NCI-H526 (cell line): ENCODE results near the gene MROH7.
"Not testable (repeated sequence)": the region's sequence is repeated elsewhere in the genome, so short reads cannot be mapped to it uniquely, and the experiment has no call there.

Experiments used
- DNase-seq, 2 experiments: peaks; one replicate each; lab custom pipeline; 2025; lab: John Stamatoyannopoulos, UW

Gene MROH7

GRCh38 chr1:54610048-54610447 lies 31.5 kb upstream of the MROH7 start:
- no peak for DNase-seq

- DNase-seq, result no peak
Measured at GRCh38 chr1:54610601-54611580, 30.7 kb upstream of the MROH7 start.

- no peak for DNase-seq
Measured at GRCh38 chr1:54611621-54612020, 30.0 kb upstream of the MROH7 start.

- no peak for DNase-seq
Measured at GRCh38 chr1:54614024-54614423, 27.6 kb upstream of the MROH7 start.

- DNase-seq, result no peak
Measured at GRCh38 chr1:54614563-54614962, 27.0 kb upstream of the MROH7 start.

GRCh38 chr1:54615531-54616279 lies 25.9 kb upstream of the MROH7 start:
- DNase-seq, result no peak

- DNase-seq, result no peak
Measured at GRCh38 chr1:54619749-54620148, 21.8 kb upstream of the MROH7 start.

GRCh38 chr1:54623216-54624007 lies 18.2 kb upstream of the MROH7 start, which contains the start of gene FAM151A:
FAM151A (minus strand) TSS chr1:54623525; CDS start chr1:54623395, 130 bp downstream.
- no peak for DNase-seq

- no peak for DNase-seq
Measured at GRCh38 chr1:54624466-54625464, 16.8 kb upstream of the MROH7 start.

GRCh38 chr1:54627196-54627595 lies 14.4 kb upstream of the MROH7 start:
- DNase-seq, result no peak

- not testable (repeated sequence) for DNase-seq
Measured at GRCh38 chr1:54635804-54636203, 5.8 kb upstream of the MROH7 start.

GRCh38 chr1:54636461-54637446 lies 4.8 kb upstream of the MROH7 start:
- DNase-seq, result not testable (repeated sequence)

- DNase-seq, result no peak
Measured at GRCh38 chr1:54640361-54640760, 1.2 kb upstream of the MROH7 start.

- DNase-seq, result no peak
Measured at GRCh38 chr1:54643736-54644135, 2.1 kb downstream of the MROH7 start.

GRCh38 chr1:54645806-54646676 lies 4.5 kb downstream of the MROH7 start:
- no peak for DNase-seq

- no peak for DNase-seq
Measured at GRCh38 chr1:54649130-54649898, 7.7 kb downstream of the MROH7 start.

GRCh38 chr1:54649921-54650320 lies 8.3 kb downstream of the MROH7 start:
- no peak for DNase-seq

- no peak for DNase-seq
Measured at GRCh38 chr1:54650417-54650816, 8.8 kb downstream of the MROH7 start.
